ENCODE results near the gene SPEG. TPM values are rescaled to one million over a fixed set of nuclear protein-coding genes. Genes with fewer than 3 reads are reported as not detected.

SPEG gene
- total RNA-seq = 6.5 TPM
- long read RNA-seq, partial matches to known transcripts = 2 of 4 reads
- long read RNA-seq, other reads (novel, unspliced or antisense) = 1 of 4 reads

DNA sequence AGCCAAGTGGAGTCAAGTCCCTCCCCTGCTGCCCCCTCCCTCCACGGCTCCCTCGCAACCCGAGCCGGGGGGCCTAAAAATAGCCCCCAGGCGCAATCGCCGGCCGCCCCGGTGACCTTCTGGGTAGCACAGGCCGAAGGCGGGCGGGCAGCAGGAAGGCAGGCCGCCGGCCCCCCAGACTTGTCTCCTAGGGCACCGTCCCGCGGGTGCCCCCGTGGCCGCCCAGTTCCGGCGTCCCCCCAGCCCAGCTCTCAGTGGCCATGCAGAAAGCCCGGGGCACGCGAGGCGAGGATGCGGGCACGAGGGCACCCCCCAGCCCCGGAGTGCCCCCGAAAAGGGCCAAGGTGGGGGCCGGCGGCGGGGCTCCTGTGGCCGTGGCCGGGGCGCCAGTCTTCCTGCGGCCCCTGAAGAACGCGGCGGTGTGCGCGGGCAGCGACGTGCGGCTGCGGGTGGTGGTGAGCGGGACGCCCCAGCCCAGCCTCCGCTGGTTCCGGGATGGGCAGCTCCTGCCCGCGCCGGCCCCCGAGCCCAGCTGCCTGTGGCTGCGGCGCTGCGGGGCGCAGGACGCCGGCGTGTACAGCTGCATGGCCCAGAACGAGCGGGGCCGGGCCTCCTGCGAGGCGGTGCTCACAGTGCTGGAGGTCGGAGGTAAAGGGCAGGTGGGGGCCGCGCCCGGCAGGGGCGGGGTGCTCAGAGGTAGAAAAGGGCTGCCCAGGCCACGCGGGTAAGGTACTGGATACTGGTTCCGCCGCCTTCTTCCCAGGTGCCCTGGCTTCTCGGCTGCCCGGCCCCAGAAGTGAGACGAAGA lies at the start of gene SPEG:
SPEG (plus strand) TSS at position 126 of the 808 bp plus-strand sequence; CDS start at position 261, 135 bp downstream.
- DNase-seq = no peak
- TF ChIP-seq, protein P1, sequence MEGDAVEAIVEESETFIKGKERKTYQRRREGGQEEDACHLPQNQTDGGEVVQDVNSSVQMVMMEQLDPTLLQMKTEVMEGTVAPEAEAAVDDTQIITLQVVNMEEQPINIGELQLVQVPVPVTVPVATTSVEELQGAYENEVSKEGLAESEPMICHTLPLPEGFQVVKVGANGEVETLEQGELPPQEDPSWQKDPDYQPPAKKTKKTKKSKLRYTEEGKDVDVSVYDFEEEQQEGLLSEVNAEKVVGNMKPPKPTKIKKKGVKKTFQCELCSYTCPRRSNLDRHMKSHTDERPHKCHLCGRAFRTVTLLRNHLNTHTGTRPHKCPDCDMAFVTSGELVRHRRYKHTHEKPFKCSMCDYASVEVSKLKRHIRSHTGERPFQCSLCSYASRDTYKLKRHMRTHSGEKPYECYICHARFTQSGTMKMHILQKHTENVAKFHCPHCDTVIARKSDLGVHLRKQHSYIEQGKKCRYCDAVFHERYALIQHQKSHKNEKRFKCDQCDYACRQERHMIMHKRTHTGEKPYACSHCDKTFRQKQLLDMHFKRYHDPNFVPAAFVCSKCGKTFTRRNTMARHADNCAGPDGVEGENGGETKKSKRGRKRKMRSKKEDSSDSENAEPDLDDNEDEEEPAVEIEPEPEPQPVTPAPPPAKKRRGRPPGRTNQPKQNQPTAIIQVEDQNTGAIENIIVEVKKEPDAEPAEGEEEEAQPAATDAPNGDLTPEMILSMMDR (IDR thresholded peaks at IDR 0.05) = no peak
- Histone ChIP-seq H3K9me3 (no peaks in the 10 kb centered on the region), H3K27me3 (ENCODE audit: low read depth) (peaks cover 42% of the 10 kb centered on the region), H3K4me3 (no peak within 1 kb of the TSS), H3K4me1 (no peaks in the 10 kb centered on the region), H3K27ac (no peak within 1 kb of the TSS), H3K36me3 (no peaks in the 10 kb centered on the region)
- peak; percentile 36 to 44 for ATAC-seq
- intact Hi-C loops (cut with DNase I) = no loop called here

DNA sequence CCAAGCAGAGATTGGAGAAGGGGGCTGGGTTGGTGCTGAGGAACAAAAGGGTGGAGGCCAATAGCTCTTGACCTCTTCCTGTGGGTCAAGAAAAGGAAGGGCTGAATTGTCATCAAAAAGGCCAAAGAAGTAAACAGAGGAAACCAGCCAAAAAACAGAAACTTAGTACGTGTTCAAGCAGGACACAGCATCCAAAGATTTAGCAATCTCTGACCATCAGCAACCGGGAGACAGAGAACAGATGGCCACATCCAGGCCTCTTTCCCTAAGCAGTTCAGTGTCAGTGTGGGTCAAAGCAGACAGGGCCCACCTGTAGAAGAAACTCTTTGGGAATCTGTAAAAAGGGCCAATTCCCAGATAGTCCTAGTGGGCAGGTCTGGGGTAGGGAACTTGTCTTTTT lies 49.8 kb upstream of the SPEG start:
- intact Hi-C loops (cut with DNase I) = no loop called here
- TF ChIP-seq, protein P1 (IDR thresholded peaks at IDR 0.05) = no peak
- Histone ChIP-seq H3K9me3 (no peaks in the 10 kb centered on the region), H3K27ac (peak overlapping the region; percentile 56), H3K36me3 (peaks cover 67% of the 10 kb centered on the region), H3K4me1 (peaks cover 32% of the 10 kb centered on the region), H3K4me3 (no peak overlapping the region), H3K27me3 (ENCODE audit: low read depth) (no peaks in the 10 kb centered on the region)
- no peak for ATAC-seq
- no peak for DNase-seq

DNA sequence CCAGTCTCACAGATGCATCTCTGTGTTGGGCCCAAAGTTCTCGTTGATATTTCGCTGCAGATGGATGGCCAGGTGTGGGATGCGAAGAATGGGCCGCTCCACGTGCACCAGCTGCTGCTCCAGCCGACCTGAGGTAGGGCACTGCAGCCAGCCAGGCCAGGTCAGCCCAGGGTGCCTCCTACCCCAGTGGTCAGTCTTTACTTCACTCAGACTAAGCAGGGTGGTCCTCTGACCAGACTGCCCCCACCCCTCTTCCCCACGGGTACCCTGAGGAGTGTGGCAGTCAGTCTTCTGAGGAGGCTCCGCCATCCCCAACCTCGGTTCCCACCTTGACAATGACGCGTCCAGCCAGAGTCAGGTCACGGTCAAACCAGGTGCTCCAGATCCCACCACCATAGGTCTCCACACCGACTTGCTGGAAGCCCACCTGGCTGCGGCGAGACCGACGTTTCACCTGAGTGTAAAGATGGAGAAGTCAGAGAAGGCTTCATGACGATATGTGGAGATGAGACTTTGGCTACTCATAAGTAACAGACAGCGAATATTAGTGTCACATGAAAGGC lies 48.6 kb upstream of the SPEG start:
- H3K4me1 ChIP-seq = peaks cover 32% of the 10 kb centered on the region
- H3K36me3 ChIP-seq = peaks cover 57% of the 10 kb centered on the region
- H3K27ac ChIP-seq = no peak overlapping the region
- H3K9me3 ChIP-seq = no peaks in the 10 kb centered on the region
- no peaks in the 10 kb centered on the region for H3K27me3 ChIP-seq (ENCODE audit: low read depth)
- TF ChIP-seq, protein P1 (IDR thresholded peaks at IDR 0.05) = no peak
- peak overlapping the region; percentile 89 for H3K4me3 ChIP-seq
- intact Hi-C loops (cut with DNase I) = no loop called here
- no peak for DNase-seq
- ATAC-seq = no peak

DNA sequence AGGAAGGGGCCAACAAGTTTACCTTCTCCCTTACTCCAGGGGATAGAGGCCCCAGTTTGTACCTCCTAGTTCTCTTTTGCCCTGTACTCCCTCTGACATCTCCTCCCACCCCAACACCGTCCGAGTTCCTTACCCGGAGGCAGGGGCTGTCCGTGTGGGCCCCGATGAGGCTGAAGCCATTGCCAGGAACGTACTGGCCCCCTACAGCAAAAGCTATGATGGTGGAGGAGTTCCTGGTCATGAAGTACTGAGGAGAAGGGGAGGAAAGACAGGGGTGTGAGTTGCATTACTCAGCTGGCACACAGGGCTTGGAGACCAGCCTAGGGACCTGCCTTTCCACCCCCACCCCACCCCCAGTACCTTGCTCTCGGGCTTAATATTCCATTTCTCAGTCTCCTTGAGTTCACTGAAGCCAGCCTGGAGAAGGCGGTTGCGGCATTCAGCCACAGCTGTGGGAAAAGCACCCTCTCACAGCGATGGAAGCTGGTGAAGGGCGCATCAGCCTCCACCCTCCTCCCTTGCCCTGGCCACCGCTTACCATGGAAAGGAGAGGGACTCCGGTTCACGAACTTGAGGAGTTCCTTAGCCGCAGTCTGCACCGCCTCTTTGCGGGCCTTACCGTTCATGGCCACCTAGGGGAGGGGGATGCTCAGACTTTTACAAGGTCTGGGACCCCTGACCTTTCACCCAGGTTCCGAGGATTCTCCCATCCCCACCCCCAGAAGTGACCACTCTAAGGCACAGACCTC lies 47.9 kb upstream of the SPEG start:
- Histone ChIP-seq H3K4me3 (peak overlapping the region; percentile 89), H3K9me3 (no peaks in the 10 kb centered on the region), H3K36me3 (peaks cover 50% of the 10 kb centered on the region), H3K27me3 (ENCODE audit: low read depth) (no peaks in the 10 kb centered on the region), H3K4me1 (peaks cover 32% of the 10 kb centered on the region), H3K27ac (peak overlapping the region; percentile 94)
- ATAC-seq (no peak), DNase-seq (peak; percentile 52)
- intact Hi-C loops (cut with DNase I) = no loop called here
- TF ChIP-seq, protein P1 (IDR thresholded peaks at IDR 0.05) = no peak

DNA sequence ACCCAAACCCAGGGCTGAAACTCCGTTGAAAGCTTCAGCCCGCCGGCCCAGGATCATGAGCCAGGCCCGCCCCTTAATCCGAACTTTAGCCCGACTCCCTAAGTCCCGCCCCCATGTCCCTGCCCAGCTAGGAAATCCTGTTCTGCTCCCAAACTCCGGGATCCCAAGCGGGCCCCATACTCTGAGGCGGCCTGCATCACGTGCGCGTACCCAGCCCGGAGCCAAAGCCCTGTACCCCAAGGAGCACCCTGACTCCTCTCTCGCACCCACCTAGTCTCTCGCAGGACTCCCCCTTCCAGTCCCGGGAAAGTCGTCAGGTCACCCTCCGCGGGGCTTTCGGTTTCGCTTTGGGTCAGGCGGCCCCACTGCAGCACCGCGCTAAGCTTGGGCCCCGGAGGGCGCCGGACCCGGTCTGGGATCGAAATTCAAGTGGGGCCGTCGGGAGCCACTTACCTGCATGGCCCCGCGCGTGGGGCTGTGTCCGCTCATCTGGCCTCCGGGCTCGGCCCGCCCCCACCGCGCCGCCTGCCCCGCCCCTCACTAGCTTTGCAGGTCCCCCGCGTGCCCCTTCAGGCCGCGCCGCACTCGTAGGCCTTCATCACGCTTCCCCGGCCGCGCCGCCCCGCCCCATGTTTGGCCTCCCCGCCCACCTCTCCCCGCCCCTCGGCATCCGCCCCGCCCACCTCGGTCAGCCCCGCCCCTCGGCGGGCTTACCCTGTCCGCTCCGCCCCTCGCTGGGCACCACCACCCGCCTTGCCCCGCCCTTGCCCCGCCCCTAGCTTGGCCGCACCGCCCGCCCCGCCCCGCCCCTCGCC lies 47.1 kb upstream of the SPEG start, which contains the start of gene DNPEP:
DNPEP (minus strand) TSS at position 607 of the 815 bp plus-strand sequence; CDS start at position 489, 118 bp downstream.
- Histone ChIP-seq H3K4me3 (peak within 1 kb of the TSS; percentile 89), H3K27me3 (ENCODE audit: low read depth) (no peaks in the 10 kb centered on the region), H3K27ac (peak within 1 kb of the TSS; percentile 94), H3K4me1 (peaks cover 32% of the 10 kb centered on the region), H3K9me3 (no peaks in the 10 kb centered on the region), H3K36me3 (peaks cover 42% of the 10 kb centered on the region)
- ATAC-seq (peak; percentile 87 to 91), DNase-seq (peak; percentile 94)
- intact Hi-C loops (cut with DNase I) = no loop called here
- TF ChIP-seq, protein P1 (IDR thresholded peaks at IDR 0.05) = no peak
